A549 (cell line): Measurements from ENCODE around the gene TMEM38A. TPM values are rescaled to one million over a fixed set of nuclear protein-coding genes. Genes with fewer than 3 reads are reported as not detected.

ENCODE experiments used
- ATAC-seq, 2 experiments: fragments of 200-7000 bp in 1 of 2; fragments of >200 bp in 1 of 2; cut with Nextera tagmentation in 1 of 2; cut with Tn5 transposase in 1 of 2; 3 replicates each; pipeline versions ENCODE4 v1.8.0 to v1.9.1; 2018 to 2020; ENCODE audit warnings: mild to moderate bottlenecking in 1 of 2, moderate library complexity in 1 of 2
- CTCF ChIA-PET: fragments of 300-600 bp; sonication (Branson Sonifier 250); formaldehyde crosslinking; extraction: SDS; loops from one replicate; lab custom pipeline; 2021; ENCODE audit warnings: antibody characterized with exemption, inconsistent platforms; lab: Yijun Ruan, JAX
- POLR2A ChIA-PET: fragments of 350-600 bp; formaldehyde crosslinking; extraction: SDS; loops from one replicate; lab custom pipeline; 2021; ENCODE audit warnings: antibody characterized with exemption, inconsistent platforms; lab: Yijun Ruan, JAX
- DNase-seq, 2 experiments: peaks; one replicate each; pipeline versions ENCODE4 v3.0.0 to v3.0.0-alpha.2; 2011 to 2016; ENCODE audit warnings: low read depth in 1 of 2, low spot score in 1 of 2
- FAIRE-seq: peaks from 2 replicates; lab custom pipeline; 2011; peaks lifted over from hg19 to GRCh38; lab: Jason Lieb, UNC
- H3K27ac ChIP-seq, 2 experiments: fragments of >200 bp; sonication (Bioruptor Twin); formaldehyde crosslinking; 3 replicates each; pipeline ENCODE4 v1.5.1; 2016 to 2017
- H3K4me1 ChIP-seq: fragments of >200 bp; sonication (Bioruptor Twin); formaldehyde crosslinking; 3 replicates; pipeline ENCODE4 v1.6.1; 2016
- H3K4me2 ChIP-seq: fragments of >200 bp; sonication (Bioruptor Twin); formaldehyde crosslinking; 3 replicates; pipeline ENCODE4 v1.6.1; 2016
- H3K4me3 ChIP-seq: fragments of >200 bp; sonication (Bioruptor Twin); formaldehyde crosslinking; 3 replicates; pipeline ENCODE4 v1.5.1; 2016
- H3K9me3 ChIP-seq: fragments of >200 bp; sonication (Bioruptor Twin); formaldehyde crosslinking; 3 replicates; pipeline ENCODE4 v1.6.1; 2016
- BHLHE40 ChIP-seq: IDR thresholded peaks from 2 replicates; pipeline ENCODE4 v1.6.1; 2012; ENCODE audit warnings: low read depth, low read length, inconsistent platforms
- CBX2 ChIP-seq: fragments of 200-600 bp; sonication (generic); IDR thresholded peaks from 2 replicates; pipeline ENCODE4 v1.6.1; 2016; ENCODE audit warnings: low read depth, mild to moderate bottlenecking, borderline replicate concordance
- CBX8 ChIP-seq: fragments of 200-600 bp; sonication (generic); IDR thresholded peaks from 2 replicates; pipeline ENCODE4 v1.6.1; 2016
- CHD4 ChIP-seq: fragments of 200-600 bp; sonication (generic); IDR thresholded peaks from 2 replicates; pipeline ENCODE4 v1.6.1; 2016; ENCODE audit warnings: antibody characterized with exemption, mild to moderate bottlenecking, borderline replicate concordance
- EP300 ChIP-seq, 2 experiments: fragments of >200 bp; sonication (Bioruptor Twin); formaldehyde crosslinking; IDR thresholded peaks; 2 replicates in 1 of 2; 3 replicates in 1 of 2; pipeline ENCODE4 v1.6.1; 2016 to 2017
- FOSL2 ChIP-seq, 2 experiments: fragments of 450-650 bp in 1 of 2; fragments of >200 bp in 1 of 2; sonication (Bioruptor Twin) in 1 of 2; formaldehyde crosslinking; IDR thresholded peaks; 2 replicates each; pipeline versions ENCODE4 v1.5.0 to v1.6.1; 2016 to 2020; ENCODE audit warnings: mild to moderate bottlenecking in 1 of 2, moderate library complexity in 1 of 2
- HOXB13 ChIP-seq: fragments of 250-450 bp; sonication (Bioruptor Pico); IDR thresholded peaks from 2 replicates; pipeline ENCODE4 v1.5.0; 2020; ENCODE audit warnings: low read depth, mild to moderate bottlenecking, moderate library complexity
- JUN ChIP-seq, 2 experiments: fragments of >200 bp; sonication (Bioruptor Twin); formaldehyde crosslinking; IDR thresholded peaks; 2 replicates in 1 of 2; 3 replicates in 1 of 2; pipeline ENCODE4 v1.6.1; 2016 to 2017
- KDM5A ChIP-seq: fragments of 200-600 bp; sonication (generic); IDR thresholded peaks from 2 replicates; pipeline ENCODE4 v1.6.1; 2016; ENCODE audit warnings: antibody characterized with exemption, mild to moderate bottlenecking
- NFE2L2 ChIP-seq: fragments of 150-350 bp; conservative IDR thresholded peaks from 2 replicates; pipeline ENCODE4 v1.6.1; 2014; ENCODE audit warnings: low read length
- POLR2A ChIP-seq: IDR thresholded peaks from 2 replicates; pipeline ENCODE4 v1.6.1; 2012; ENCODE audit warnings: mild to moderate bottlenecking, low read length
- RAD21 ChIP-seq, 2 experiments: fragments of >200 bp in 1 of 2; sonication (Bioruptor Twin) in 1 of 2; formaldehyde crosslinking in 1 of 2; IDR thresholded peaks in 1 of 2; conservative IDR thresholded peaks in 1 of 2; 2 replicates in 1 of 2; 3 replicates in 1 of 2; pipeline ENCODE4 v1.6.1; 2012 to 2018; ENCODE audit warnings: inconsistent platforms in 1 of 2
- RARB ChIP-seq: fragments of 250-450 bp; sonication (Bioruptor Pico); IDR thresholded peaks from 2 replicates; pipeline ENCODE4 v1.8.0; 2021; ENCODE audit warnings: mild to moderate bottlenecking, moderate library complexity
- RCOR1 ChIP-seq: fragments of 150-350 bp; IDR thresholded peaks from 2 replicates; pipeline ENCODE4 v1.6.1; 2014; ENCODE audit warnings: antibody characterized with exemption, low read length, low read depth
- TFCP2L1 ChIP-seq: fragments of 250-450 bp; sonication (Bioruptor Pico); IDR thresholded peaks from 2 replicates; pipeline ENCODE4 v1.5.0; 2021; ENCODE audit warnings: mild to moderate bottlenecking
- TP53 ChIP-seq: fragments of 250-450 bp; sonication (Bioruptor Pico); IDR thresholded peaks from 2 replicates; pipeline ENCODE4 v1.5.0; 2021; ENCODE audit warnings: mild to moderate bottlenecking, moderate library complexity
- ZSCAN20 ChIP-seq: fragments of 250-450 bp; sonication (Bioruptor Pico); IDR thresholded peaks from 2 replicates; pipeline ENCODE4 v1.8.0; 2022; ENCODE audit warnings: mild to moderate bottlenecking, moderate library complexity
- WGBS: methylation state at CpG from one replicate; pipeline ENCODE4 v1.1.6; 2017; ENCODE audit errors: missing lambda C conversion rate; 5-methylcytosine and 5-hydroxymethylcytosine counted together
- polyA plus RNA-seq, 4 experiments: library from polyadenylated mRNA; depleted of rRNA in 3 of 4; stranded (reverse); fragments of >200 nt; fragmentation: RNase III in 1 of 4; extraction: RNeasy Plus Mini Kit Qiagen cat#74134 plus additional on column Dnase treatment in 1 of 4; gene quantifications; 2 replicates in 3 of 4; 3 replicates in 1 of 4; pipeline ENCODE4 v1.2.3, GENCODE V29; 2011 to 2017
- TF ChIP-seq, protein P1 (sequence below): fragments of >200 bp; sonication (Bioruptor Twin); formaldehyde crosslinking; IDR thresholded peaks from 3 replicates; pipeline ENCODE4 v1.6.1; 2016
- TF ChIP-seq, protein P2 (sequence below): fragments of >200 bp; sonication (Bioruptor Twin); formaldehyde crosslinking; IDR thresholded peaks from 3 replicates; pipeline ENCODE4 v1.5.1; 2016
- TF ChIP-seq, protein P3 (sequence below): IDR thresholded peaks from 2 replicates; pipeline ENCODE4 v1.6.1; 2012
- TF ChIP-seq, protein P4 (sequence below): fragments of 450-650 bp; IDR thresholded peaks from 2 replicates; pipeline ENCODE4 v1.6.1; 2014; ENCODE audit warnings: antibody characterized with exemption
- TF ChIP-seq, protein P5 (sequence below): IDR thresholded peaks from 2 replicates; pipeline ENCODE4 v1.6.1; 2012; ENCODE audit warnings: low read depth, borderline replicate concordance

TMEM38A gene
- polyA plus RNA-seq, 2 of the 4 experiments (the other 2 are of a cell fraction), result 1.2 to 1.5 TPM

DNA sequence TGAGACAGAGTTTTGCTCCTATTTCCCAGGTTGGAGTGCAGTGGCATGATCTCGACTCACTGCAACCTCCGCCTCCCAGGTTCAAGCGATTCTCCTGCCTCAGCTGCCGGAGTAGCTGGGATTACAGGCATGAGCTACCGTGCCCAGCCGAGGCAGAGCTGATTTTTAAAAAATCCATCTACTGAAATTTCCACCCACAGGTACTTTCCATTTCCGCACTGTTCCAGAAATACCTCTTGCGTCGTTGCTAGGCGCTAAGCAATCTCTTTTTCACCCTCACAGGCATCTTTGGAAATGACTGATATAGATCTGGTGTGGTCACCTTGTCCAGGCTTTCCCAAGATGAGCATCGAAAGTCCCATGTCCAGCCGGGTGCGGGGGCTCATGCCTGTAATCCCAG lies 9.4 kb downstream of the TMEM38A start:
- Histone ChIP-seq H3K4me3 (no peak overlapping the region), H3K9me3 (no peaks in the 10 kb centered on the region)
- no peak for FAIRE-seq
- TF ChIP-seq RCOR1 (no peak), KDM5A (no peak), CBX2 (no peak), FOSL2 (IDR thresholded peaks at IDR 0.05) (no peak), FOSL2 (CRISPR knock-in tag; IDR thresholded peaks at IDR 0.05) (no peak), BHLHE40 (no peak), POLR2A (no peak), NFE2L2 (no peak), TP53 (CRISPR knock-in tag) (no peak), ZSCAN20 (no peak), JUN (IDR thresholded peaks at IDR 0.05) (no peak), CBX8 (no peak), TFCP2L1 (CRISPR knock-in tag) (no peak)
- TF ChIP-seq, protein P1, sequence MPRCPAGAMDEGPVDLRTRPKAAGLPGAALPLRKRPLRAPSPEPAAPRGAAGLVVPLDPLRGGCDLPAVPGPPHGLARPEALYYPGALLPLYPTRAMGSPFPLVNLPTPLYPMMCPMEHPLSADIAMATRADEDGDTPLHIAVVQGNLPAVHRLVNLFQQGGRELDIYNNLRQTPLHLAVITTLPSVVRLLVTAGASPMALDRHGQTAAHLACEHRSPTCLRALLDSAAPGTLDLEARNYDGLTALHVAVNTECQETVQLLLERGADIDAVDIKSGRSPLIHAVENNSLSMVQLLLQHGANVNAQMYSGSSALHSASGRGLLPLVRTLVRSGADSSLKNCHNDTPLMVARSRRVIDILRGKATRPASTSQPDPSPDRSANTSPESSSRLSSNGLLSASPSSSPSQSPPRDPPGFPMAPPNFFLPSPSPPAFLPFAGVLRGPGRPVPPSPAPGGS, result no peak
- TF ChIP-seq, protein P2, sequence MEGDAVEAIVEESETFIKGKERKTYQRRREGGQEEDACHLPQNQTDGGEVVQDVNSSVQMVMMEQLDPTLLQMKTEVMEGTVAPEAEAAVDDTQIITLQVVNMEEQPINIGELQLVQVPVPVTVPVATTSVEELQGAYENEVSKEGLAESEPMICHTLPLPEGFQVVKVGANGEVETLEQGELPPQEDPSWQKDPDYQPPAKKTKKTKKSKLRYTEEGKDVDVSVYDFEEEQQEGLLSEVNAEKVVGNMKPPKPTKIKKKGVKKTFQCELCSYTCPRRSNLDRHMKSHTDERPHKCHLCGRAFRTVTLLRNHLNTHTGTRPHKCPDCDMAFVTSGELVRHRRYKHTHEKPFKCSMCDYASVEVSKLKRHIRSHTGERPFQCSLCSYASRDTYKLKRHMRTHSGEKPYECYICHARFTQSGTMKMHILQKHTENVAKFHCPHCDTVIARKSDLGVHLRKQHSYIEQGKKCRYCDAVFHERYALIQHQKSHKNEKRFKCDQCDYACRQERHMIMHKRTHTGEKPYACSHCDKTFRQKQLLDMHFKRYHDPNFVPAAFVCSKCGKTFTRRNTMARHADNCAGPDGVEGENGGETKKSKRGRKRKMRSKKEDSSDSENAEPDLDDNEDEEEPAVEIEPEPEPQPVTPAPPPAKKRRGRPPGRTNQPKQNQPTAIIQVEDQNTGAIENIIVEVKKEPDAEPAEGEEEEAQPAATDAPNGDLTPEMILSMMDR, result no peak
- TF ChIP-seq, protein P3, sequence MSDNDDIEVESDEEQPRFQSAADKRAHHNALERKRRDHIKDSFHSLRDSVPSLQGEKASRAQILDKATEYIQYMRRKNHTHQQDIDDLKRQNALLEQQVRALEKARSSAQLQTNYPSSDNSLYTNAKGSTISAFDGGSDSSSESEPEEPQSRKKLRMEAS, result no peak
- TF ChIP-seq, all 56 proteins: peak for 0
- POLR2A ChIA-PET, result no interaction called here
- CTCF ChIA-PET, result interaction anchor here (0.7 kb wide), 1 partner anchor 150 kb away, joined by 3 read pairs; no protein-coding TSS in a partner anchor
- DNase-seq (no peak), ATAC-seq (no peak)
- no peak overlapping the region for H3K4me2 ChIP-seq
- H3K27ac ChIP-seq, result no peak overlapping the region
- 91% methylated on average over 13 of the region's 13 CpGs for WGBS
- H3K4me1 ChIP-seq, result no peaks in the 10 kb centered on the region

DNA sequence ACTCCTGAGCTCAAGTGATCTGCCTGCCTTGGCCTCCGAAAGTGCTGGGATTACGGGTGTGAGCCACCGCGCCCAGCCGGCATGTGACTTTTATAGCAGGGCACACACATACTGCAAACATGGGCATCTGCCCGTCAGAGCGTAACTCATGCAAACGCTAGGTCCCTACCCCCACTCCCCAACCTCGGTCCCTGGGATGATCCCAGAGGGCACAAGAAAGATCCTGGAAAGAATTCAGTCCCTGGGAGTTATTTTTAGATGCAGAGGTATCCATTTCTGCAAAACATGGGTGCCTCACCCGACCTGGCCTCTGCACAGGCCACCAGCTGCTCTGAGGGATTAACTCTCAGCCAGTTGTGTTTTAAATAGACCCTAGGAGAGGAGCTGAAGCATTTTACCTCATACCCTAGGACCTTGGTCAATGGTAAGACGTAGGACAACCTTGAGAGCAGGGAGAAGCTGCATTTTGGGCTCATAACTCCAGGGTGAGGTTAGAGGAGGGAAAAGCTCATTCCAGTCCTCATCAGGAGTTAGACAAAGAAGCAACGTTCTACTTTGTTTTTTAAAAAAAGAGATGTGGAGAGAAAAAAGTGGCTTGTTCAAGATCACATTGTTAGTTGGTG lies 10.8 kb downstream of the TMEM38A start:
- ChIA-PET CTCF (interaction anchor here (1.2 kb wide), 1 partner anchor 16 kb away, joined by 4 read pairs; no protein-coding TSS in a partner anchor), POLR2A (interaction anchor here (0.6 to 1.4 kb wide), 3 partner anchors 11 to 17 kb away, joined by 3 to 5 read pairs (median 3); partner anchors contain the start of genes SMIM7 and TMEM38A)
- H3K27ac ChIP-seq, result no peak overlapping the region
- no peak for ATAC-seq
- H3K4me2 ChIP-seq, result no peak overlapping the region
- H3K4me3 ChIP-seq, result no peak overlapping the region
- no peak for TF ChIP-seq CHD4
- TF ChIP-seq, protein P4, sequence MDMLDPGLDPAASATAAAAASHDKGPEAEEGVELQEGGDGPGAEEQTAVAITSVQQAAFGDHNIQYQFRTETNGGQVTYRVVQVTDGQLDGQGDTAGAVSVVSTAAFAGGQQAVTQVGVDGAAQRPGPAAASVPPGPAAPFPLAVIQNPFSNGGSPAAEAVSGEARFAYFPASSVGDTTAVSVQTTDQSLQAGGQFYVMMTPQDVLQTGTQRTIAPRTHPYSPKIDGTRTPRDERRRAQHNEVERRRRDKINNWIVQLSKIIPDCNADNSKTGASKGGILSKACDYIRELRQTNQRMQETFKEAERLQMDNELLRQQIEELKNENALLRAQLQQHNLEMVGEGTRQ, result no peak
- TF ChIP-seq, protein P5, sequence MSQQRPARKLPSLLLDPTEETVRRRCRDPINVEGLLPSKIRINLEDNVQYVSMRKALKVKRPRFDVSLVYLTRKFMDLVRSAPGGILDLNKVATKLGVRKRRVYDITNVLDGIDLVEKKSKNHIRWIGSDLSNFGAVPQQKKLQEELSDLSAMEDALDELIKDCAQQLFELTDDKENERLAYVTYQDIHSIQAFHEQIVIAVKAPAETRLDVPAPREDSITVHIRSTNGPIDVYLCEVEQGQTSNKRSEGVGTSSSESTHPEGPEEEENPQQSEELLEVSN, result no peak
- TF ChIP-seq RARB, result no peak
- TF ChIP-seq RAD21 (conservative IDR thresholded peaks at IDR 0.05 in 1 of 2, IDR thresholded peaks at IDR 0.05 in 1 of 2), result no peak
- TF ChIP-seq HOXB13 (CRISPR knock-in tag), result no peak
- no peak for TF ChIP-seq EP300 (IDR thresholded peaks at IDR 0.05)
- DNase-seq, result no peak
- FAIRE-seq, result no peak
- H3K4me1 ChIP-seq, result no peaks in the 10 kb centered on the region
- 71% methylated on average over 11 of the region's 12 CpGs for WGBS
- H3K9me3 ChIP-seq, result no peaks in the 10 kb centered on the region
